LNCAP (cell line): Measurements from ENCODE around the gene SMYD4.

Source experiments
- CTCF ChIP-seq: fragments of 450-650 bp; IDR thresholded peaks from 2 replicates; pipeline ENCODE4 v1.5.1; 2017; ENCODE audit warnings: mild to moderate bottlenecking

Gene SMYD4

GRCh38 chr17:1787301-1787902 lies 42.3 kb downstream of the SMYD4 start:
- no peak for TF ChIP-seq CTCF

GRCh38 chr17:1786708-1787107 lies 43.0 kb downstream of the SMYD4 start:
- no peak for TF ChIP-seq CTCF

DNA sequence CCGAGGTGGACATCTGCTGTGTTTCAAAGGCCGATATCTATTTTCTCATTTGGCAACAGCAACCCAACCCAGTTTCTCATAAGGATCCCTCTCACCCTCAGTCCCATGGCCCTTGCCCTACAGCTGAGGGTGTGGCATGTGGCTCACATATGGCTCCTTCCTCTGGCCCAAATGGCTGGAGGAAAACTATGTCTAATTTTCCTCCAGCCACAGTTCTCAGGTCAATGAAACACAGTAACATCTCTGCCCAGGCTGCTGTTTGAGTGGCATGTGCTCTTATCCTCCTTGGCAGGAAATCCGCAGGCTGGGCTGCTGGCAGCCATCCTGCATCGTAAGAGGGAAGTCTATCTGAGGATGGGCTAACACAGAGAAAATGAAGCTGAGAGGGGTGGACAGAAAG lies 43.8 kb downstream of the SMYD4 start:
- no peak for TF ChIP-seq CTCF

- no peak; the same call in 1 of the 2 replicates for TF ChIP-seq CTCF
Measured at GRCh38 chr17:1783834-1784611, 45.7 kb downstream of the SMYD4 start.

GRCh38 chr17:1783271-1783670 lies 46.4 kb downstream of the SMYD4 start:
- no peak for TF ChIP-seq CTCF

GRCh38 chr17:1782171-1782567 lies 47.5 kb downstream of the SMYD4 start:
- no peak for TF ChIP-seq CTCF

- no peak for TF ChIP-seq CTCF
Measured at GRCh38 chr17:1779571-1780131, 50.1 kb downstream of the SMYD4 start.
